Right ventricle myocardium inferior (tissue), 1 donor: ENCODE results near the gene PKD2L1. TPM values are rescaled to one million over a fixed set of nuclear protein-coding genes. Genes with fewer than 3 reads are reported as not detected.

Experiments
- ATAC-seq: fragments of 200-7000 bp; cut with Tn5 transposase; one replicate; pipeline ENCODE4 v1.9.1; 2020; ENCODE audit warnings: mild to moderate bottlenecking, moderate library complexity
- DNase-seq: peaks from one replicate; pipeline ENCODE4 v3.0.0; 2021; ENCODE audit errors: missing footprints
- intact Hi-C: fragments of 100-400 bp; cut with DNase I; formaldehyde crosslinking; loops from one replicate; pipeline ENCODE4 v1.11.0; 2022
- total RNA-seq: library from RNA; stranded (reverse); fragmentation: NEBNext Ultra II Directional; extraction: Animal tissue kit (Norgen Biotek cat#: 25700); gene quantifications from one replicate; pipeline ENCODE4 v1.2.1, GENCODE V29; 2021
- donor health status: DM: no; HTN: yes; CAD: no; lungs with severe emphysema.

Gene PKD2L1
- total RNA-seq, 1 donor from 2014 or later: not detected

GRCh38 chr10:100359030-100359432, 29.0 kb upstream of the PKD2L1 start:
- DNase-seq (no peak), ATAC-seq (no peak)
- intact Hi-C loops: no loop called here

GRCh38 chr10:100357059-100357858, 27.2 kb upstream of the PKD2L1 start:
- intact Hi-C loops: no loop called here
- no peak for DNase-seq
- ATAC-seq: no peak

DNA sequence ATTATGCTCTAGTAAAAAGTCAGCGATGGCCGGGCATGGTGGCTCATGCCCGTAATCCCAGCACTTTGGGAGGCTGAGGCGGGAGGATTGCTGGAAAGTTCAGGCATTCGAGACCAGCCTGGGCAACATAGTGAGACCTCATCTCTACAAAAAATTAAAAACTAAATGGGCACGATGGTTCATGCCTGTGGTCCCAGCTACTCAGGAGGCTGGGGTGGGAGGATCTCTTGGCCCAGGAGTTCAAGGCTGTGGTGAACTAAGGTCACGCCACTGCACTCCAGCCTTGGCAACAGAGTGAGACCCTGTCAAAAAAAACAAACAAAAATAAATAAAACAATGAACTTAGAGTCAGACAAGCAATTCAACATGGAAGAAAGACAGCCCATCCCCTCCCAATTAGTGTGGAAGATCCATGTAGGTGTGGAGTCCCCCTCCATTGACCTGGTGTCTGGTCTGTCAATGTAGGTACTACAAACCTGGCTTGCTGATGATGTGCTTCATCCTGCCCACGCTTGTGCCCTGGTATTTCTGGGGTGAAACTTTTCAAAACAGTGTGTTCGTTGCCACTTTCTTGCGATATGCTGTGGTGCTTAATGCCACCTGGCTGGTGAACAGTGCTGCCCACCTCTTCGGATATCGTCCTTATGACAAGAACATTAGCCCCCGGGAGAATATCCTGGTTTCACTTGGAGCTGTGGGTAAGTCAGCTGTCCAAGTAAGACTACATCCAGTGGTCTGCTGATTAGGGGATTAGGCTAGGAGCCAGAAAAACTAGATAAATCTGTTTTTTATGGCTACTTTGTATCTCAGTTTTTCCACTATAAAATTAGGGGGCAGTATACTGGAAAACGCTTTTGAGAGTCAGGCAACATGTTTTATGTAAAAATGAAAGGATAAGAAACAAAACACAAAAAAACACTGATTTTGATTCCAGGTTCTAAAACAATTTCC, 26.3 kb upstream of the PKD2L1 start:
- ATAC-seq (no peak), DNase-seq (no peak)
- intact Hi-C loops: no loop called here

DNA sequence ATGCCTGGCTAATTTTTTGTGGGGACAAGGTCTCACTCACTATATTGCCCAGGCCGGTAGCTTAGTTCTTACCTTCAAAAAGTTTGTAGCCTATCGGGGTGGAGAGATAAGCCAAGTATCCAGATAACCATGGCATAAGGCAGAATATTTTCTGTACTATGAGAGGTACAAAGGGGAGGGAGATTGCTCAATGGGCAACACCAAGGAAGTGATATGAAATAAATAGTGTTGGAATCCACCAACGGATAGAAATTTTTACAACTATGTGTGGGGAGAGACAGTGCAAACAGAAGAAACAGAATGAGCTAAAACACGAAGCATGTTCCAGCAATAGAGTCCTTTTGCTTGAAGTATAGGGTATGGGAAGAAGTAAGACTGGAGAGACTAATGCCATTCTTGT, 25.1 kb upstream of the PKD2L1 start:
- intact Hi-C loops: no loop called here
- ATAC-seq (no peak), DNase-seq (no peak)

DNA sequence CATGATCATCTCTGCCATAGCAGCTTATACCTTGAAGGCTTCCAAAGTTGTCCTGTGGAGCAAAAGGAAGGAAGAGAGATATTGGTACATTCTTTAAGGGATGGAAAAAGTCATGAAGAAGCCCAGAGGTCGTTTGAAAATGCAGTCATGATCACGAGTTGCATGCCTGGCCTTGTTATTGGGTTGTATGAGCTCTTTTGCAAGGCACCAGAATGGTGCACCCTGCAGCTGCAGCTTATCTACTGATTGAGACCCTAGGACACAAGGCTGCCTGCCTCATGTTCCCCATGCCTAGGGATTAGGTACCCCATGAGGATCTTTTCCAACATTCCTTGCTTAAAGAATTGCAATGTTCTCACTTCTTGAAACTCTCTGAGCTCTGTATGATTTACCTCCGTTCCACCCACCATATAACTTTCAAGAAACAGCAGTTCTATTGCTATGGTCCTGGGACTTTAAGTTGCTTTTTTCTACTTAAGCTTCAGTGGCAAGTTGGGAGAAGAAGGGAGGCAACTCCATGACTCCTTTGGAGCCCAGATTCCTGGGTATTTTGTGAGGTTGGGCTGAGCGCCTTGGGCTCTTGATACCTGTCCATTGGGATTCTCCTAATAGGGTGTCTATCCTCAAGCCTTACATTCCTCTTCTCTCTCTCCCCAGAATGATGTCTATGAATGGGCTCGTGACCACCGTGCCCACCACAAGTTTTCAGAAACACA, 23.9 kb upstream of the PKD2L1 start:
- ATAC-seq: no peak
- no peak for DNase-seq
- intact Hi-C loops: no loop called here

DNA sequence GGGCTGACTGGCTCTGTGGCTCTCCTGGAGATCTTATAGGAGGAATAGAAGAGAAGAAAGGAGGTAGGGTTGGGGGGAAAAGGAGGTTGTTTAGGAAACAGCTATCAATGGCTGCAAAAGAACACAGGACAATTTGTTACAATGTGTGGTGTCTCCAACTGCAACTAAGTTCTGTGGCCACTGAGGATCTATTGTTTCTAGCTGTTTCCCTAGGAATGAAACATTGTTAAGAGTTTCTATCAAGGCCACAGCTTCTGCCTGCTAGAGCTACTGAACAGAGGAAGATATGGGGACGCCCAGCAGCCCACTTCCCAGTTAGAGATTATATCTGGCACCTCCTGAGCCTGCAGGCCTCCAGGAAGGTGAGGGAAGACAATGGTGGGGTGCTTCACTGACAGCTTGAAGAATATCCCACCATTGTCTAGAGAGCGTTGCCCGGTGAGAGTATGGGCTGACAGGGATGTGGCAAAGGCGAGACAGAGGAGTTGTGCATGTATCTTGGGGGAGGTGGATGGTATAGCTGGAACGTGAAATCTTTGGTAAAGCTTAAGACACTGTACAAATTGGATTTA, 21.0 kb upstream of the PKD2L1 start:
- intact Hi-C loops: no loop called here
- DNase-seq: no peak
- no peak for ATAC-seq

DNA sequence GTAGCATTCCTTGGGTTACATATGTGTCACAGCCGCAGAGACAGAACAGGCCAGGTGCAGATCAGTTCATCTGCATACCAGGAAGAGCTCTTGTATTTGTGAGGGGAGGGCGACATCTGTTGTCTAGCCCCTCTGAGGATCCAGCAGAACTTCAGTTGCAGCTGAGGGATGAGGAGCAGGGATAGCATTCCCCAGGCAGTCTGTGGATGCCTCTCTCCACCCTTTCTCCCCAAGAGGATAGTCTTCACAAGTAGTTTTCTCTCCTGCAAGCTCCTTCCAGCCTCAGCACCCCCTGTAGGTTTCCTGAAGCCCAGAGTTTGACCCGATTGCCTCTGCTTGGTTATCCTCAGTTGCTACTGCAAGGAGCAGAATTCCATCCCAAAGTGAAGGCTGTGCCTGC, 19.6 kb upstream of the PKD2L1 start:
- intact Hi-C loops: no loop called here

GRCh38 chr10:100349087-100349486, 19.1 kb upstream of the PKD2L1 start:
- ATAC-seq (no peak), DNase-seq (no peak)
- intact Hi-C loops: no loop called here

More for the DNA sequence above, 19.6 kb upstream of the PKD2L1 start:
- ATAC-seq: no peak
- no peak for DNase-seq

- intact Hi-C loops: no loop called here
- ATAC-seq (no peak), DNase-seq (no peak)
Observed at GRCh38 chr10:100348389-100348927, 18.4 kb upstream of the PKD2L1 start.

DNA sequence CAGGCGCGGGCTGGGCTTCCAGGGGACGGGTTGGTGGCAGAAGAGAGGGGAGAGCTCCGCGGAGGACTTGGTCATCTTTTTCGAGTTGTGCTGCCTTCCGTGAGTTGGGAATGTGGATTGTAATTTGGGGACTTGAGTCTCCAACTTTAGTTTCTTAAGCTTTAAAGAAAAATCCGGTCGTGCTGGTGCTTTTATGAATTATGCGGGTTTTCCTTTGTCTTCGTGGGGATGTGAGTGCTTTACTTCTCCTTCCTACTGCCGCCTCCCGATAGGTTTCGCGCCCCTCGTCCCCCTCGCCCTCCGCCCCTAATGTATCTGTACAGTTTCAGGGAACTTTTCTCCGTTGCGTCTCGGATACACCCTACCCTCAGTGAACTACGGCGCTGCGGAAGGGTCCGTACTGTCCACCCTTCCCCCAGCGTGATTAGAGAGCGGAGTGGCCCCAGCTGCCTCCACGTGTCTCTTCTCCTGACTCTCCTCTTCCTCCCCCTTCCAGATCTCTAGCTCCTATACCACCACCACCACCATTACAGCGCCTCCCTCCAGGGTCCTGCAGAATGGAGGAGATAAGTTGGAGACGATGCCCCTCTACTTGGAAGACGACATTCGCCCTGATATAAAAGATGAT, 17.7 kb upstream of the PKD2L1 start:
- ATAC-seq (peak; percentile 33), DNase-seq (no peak)
- intact Hi-C loops: loop anchor here (2.0 kb wide), 1 partner anchor 23 kb away; no protein-coding TSS in a partner anchor

GRCh38 chr10:100346765-100347567, 16.9 kb upstream of the PKD2L1 start, which contains the start of gene SCD:
TSS of gene SCD (plus strand) at chr10:100347233. CDS start at chr10:100347505, 272 bp downstream.
- intact Hi-C loops: loop anchor here (2.0 kb wide), 1 partner anchor 24 kb away; no protein-coding TSS in a partner anchor
- peak; percentile 91 for DNase-seq
- ATAC-seq: peak; percentile 75

- intact Hi-C loops: loop anchor here (2.0 kb wide), 1 partner anchor 24 kb away; no protein-coding TSS in a partner anchor
- ATAC-seq (peak; percentile 47), DNase-seq (peak; percentile 77)
Observed at GRCh38 chr10:100346351-100346764, 16.3 kb upstream of the PKD2L1 start.

- DNase-seq: no peak
- intact Hi-C loops: loop anchor here (2.0 kb wide), 1 partner anchor 25 kb away; no protein-coding TSS in a partner anchor
- ATAC-seq: no peak
Observed at GRCh38 chr10:100345570-100346330, 15.7 kb upstream of the PKD2L1 start.

DNA sequence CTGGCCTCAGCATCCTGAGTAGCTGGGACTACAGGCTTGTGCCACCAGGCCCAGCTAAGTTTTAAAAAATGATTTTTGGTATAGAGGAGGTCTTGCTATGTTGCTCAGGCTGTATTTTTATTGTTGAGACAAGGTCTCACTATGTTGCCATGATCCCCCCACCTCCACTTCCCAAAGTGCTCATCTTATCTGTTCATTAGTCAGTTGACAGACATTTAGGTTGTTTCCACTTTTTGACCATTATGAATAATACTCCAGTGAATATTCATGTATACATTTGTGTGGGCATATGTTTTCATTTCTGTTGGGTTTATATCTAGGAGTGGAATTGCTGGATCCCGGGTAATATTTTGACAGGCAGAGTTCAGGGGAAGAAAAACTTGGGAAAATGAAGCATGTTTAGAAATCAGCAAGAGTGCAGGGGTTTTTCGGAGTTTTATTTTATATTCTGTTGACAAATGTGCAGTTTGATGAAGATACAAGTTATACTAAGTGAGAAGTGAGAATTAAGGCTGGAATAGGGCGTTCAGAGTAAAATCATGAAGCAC, 14.3 kb upstream of the PKD2L1 start:
- intact Hi-C loops: no loop called here
- no peak for ATAC-seq
- no peak for DNase-seq

- intact Hi-C loops: loop anchor here (1.0 kb wide), 1 partner anchor 91 kb away; no protein-coding TSS in a partner anchor
- no peak for ATAC-seq
- no peak for DNase-seq
Observed at GRCh38 chr10:100342627-100342972, 12.6 kb upstream of the PKD2L1 start.
